Breast epithelium (tissue), 3 donors: ENCODE measurements around the gene SUSD6.

Experiments used
- CTCF ChIP-seq, 3 donors: fragments of 450-650 bp; IDR thresholded peaks; one replicate each; pipeline ENCODE4 v1.5.1; 2016 to 2017; ENCODE audit warnings: antibody characterized with exemption in 3 of 3, mild to moderate bottlenecking in 3 of 3, moderate library complexity in 3 of 3
- POLR2A ChIP-seq: fragments of 450-650 bp; IDR thresholded peaks from one replicate; pipeline ENCODE4 v1.6.1; 2016; ENCODE audit warnings: antibody characterized with exemption, mild to moderate bottlenecking, moderate library complexity
- POLR2AphosphoS5 ChIP-seq, 3 donors: sonication (generic); formaldehyde crosslinking; IDR thresholded peaks; one replicate each; pipeline ENCODE4 v1.6.1; 2017; ENCODE audit warnings: antibody characterized with exemption in 3 of 3

- TF ChIP-seq CTCF (IDR thresholded peaks at IDR 0.05) (no peak), POLR2AphosphoS5 (IDR thresholded peaks at IDR 0.05) (no peak), POLR2A (no peak)
Measured at GRCh38 chr14:69658664-69659261, 47.4 kb downstream of the SUSD6 start.
